Measurements from ENCODE around the gene USP54.

The USP54 gene

GRCh38 chr10:73456187-73456890 is 134.8 kb downstream of the USP54 start:
- H3K27me3 ChIP-seq (ENCODE audit: insufficient read depth, low read length): no peaks in the 10 kb centered on the region
- peaks cover 6% of the 10 kb centered on the region; the same call in 1 of the 2 replicates for H3K36me3 ChIP-seq (ENCODE audit: insufficient read depth, low read depth, low read length)

GRCh38 chr10:73449113-73449512 is 142.0 kb downstream of the USP54 start:
- Histone ChIP-seq H3K9me3 (ENCODE audit: insufficient read depth, low read depth, low read length) (no peaks in the 10 kb centered on the region), H3K36me3 (ENCODE audit: insufficient read depth, low read depth, low read length) (peaks cover 33% of the 10 kb centered on the region), H3K9ac (ENCODE audit: low read depth, low read length) (no peak overlapping the region), H3K27me3 (ENCODE audit: insufficient read depth, low read length) (no peaks in the 10 kb centered on the region), H3K27ac (ENCODE audit: low read length) (no peak overlapping the region), H3K4me1 (ENCODE audit: insufficient read depth, low read length) (no peaks in the 10 kb centered on the region), H3K4me3 (ENCODE audit: low read length) (no peak overlapping the region)

More at GRCh38 chr10:73456187-73456890, 134.8 kb downstream of the USP54 start:
- H3K9me3 ChIP-seq (ENCODE audit: insufficient read depth, low read depth, low read length): no peaks in the 10 kb centered on the region
- H3K27ac ChIP-seq (ENCODE audit: low read length): no peak overlapping the region
- no peak overlapping the region for H3K4me3 ChIP-seq (ENCODE audit: low read length)
- no peaks in the 10 kb centered on the region; the same call in 1 of the 2 replicates for H3K4me1 ChIP-seq (ENCODE audit: insufficient read depth, low read length)
- no peak overlapping the region for H3K9ac ChIP-seq (ENCODE audit: low read depth, low read length)

GRCh38 chr10:73448384-73448783 is 142.8 kb downstream of the USP54 start:
- Histone ChIP-seq H3K4me1 (ENCODE audit: insufficient read depth, low read length) (no peaks in the 10 kb centered on the region), H3K9me3 (ENCODE audit: insufficient read depth, low read depth, low read length) (no peaks in the 10 kb centered on the region), H3K27ac (ENCODE audit: low read length) (no peak overlapping the region), H3K4me3 (ENCODE audit: low read length) (no peak overlapping the region), H3K27me3 (ENCODE audit: insufficient read depth, low read length) (no peaks in the 10 kb centered on the region), H3K9ac (ENCODE audit: low read depth, low read length) (no peak overlapping the region), H3K36me3 (ENCODE audit: insufficient read depth, low read depth, low read length) (peaks cover 33% of the 10 kb centered on the region)
